ENCODE measurements around the gene ZNFX1. TPM values are rescaled to one million over a fixed set of nuclear protein-coding genes. Genes with fewer than 3 reads are reported as not detected.
A peak's percentile ranks its signal among the peaks of the same experiment; 100 is the strongest.
"Not testable (repeated sequence)": the region's sequence is repeated elsewhere in the genome, so short reads cannot be mapped to it uniquely, and the experiment has no call there.

Gene ZNFX1
- total RNA-seq, 1 donor from 2014 or later: 27.5 TPM

DNA sequence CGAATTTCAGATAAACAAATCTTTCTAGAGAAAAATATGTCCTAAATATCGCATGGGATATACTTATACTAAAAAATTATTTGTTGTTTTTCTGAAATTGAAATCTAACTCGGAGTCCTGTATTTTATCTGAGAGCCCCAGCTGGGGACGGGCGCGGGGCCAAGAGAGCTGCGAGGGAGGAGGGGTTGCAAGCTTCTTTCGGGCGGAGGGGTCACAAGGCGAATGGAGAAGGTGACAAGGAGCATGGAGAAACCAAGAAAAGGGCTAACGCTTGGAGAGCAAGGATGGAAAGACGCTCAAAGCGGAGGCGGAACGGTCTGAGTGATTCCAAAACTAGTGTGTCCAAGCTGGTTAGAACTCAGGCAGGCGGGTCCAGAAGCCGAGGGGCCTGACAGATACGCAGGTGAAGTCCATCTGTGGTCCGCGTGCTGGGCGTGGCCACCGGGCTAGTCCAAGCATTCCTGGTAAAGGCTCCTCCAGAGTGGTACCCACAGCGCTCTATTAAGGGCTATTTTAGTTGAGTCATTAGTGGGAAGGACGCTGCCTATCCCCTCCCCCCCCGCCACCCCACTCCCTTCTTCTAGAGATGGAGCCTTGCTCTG is 41.5 kb upstream of the ZNFX1 start:
- no peaks in the 10 kb centered on the region for H3K9me3 ChIP-seq
- H3K27me3 ChIP-seq: peaks cover 4% of the 10 kb centered on the region
- H3K4me3 ChIP-seq: peak overlapping the region; percentile 13 to 42
- H3K4me1 ChIP-seq: peaks cover 15% of the 10 kb centered on the region
- intact Hi-C loops (cut with DNase I): no loop called here
- no peak overlapping the region for H3K27ac ChIP-seq
- no peak for TF ChIP-seq POLR2A (IDR thresholded peaks at IDR 0.05)
- TF ChIP-seq, protein P1, sequence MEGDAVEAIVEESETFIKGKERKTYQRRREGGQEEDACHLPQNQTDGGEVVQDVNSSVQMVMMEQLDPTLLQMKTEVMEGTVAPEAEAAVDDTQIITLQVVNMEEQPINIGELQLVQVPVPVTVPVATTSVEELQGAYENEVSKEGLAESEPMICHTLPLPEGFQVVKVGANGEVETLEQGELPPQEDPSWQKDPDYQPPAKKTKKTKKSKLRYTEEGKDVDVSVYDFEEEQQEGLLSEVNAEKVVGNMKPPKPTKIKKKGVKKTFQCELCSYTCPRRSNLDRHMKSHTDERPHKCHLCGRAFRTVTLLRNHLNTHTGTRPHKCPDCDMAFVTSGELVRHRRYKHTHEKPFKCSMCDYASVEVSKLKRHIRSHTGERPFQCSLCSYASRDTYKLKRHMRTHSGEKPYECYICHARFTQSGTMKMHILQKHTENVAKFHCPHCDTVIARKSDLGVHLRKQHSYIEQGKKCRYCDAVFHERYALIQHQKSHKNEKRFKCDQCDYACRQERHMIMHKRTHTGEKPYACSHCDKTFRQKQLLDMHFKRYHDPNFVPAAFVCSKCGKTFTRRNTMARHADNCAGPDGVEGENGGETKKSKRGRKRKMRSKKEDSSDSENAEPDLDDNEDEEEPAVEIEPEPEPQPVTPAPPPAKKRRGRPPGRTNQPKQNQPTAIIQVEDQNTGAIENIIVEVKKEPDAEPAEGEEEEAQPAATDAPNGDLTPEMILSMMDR (IDR thresholded peaks at IDR 0.05): no peak
- TF ChIP-seq POLR2AphosphoS5 (IDR thresholded peaks at IDR 0.05; ENCODE audit: insufficient read depth in 1 of 2, low read depth in 1 of 2): no peak
- DNase-seq (ENCODE audit: extremely low spot score in 2 of 2): no peak
- H3K36me3 ChIP-seq: no peaks in the 10 kb centered on the region

DNA sequence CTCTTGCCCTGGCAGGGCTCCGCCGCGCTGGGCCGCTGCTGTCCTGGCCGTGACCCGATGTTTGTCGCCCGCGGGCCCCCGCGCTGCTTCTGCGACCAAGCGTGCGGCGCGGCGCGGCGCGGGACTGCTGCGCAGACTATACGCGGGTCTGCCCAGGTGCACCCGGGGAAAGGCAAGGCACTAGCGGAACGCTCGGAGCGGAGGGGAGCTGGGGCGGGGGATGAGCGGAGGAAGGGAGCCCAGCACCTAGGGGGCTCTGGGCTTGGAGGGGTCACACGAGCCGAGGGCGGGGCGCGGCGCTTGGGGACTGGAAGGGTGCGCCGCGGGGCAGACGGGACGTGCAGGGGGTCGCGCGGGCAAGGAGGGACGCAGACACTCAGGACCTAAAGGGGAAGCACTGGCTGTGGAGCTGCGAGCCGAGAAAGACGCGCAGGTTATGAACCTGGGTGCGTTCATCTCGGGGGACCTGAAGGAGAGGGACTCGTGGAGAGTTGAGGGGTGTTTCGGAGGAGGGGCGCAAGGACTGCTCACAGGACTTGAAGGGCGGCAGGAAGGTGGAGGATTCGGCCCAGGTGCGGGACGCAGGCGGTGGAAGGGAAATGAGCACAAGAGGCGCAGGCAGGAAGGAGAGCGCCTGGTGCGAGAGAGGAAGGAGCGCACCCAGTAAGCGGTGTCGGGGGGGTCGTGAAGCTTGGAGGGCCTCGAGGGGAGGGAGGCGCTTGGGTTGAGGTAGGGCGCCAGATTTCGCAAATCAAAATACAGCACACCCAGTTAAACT is 40.8 kb upstream of the ZNFX1 start:
- no peak for DNase-seq (ENCODE audit: extremely low spot score in 2 of 2)
- no peaks in the 10 kb centered on the region for H3K9me3 ChIP-seq
- peaks cover 15% of the 10 kb centered on the region for H3K4me1 ChIP-seq
- H3K36me3 ChIP-seq: no peaks in the 10 kb centered on the region
- peaks cover 4% of the 10 kb centered on the region for H3K27me3 ChIP-seq
- peak overlapping the region; percentile 13 to 42 for H3K4me3 ChIP-seq
- no peak for TF ChIP-seq POLR2AphosphoS5 (IDR thresholded peaks at IDR 0.05; ENCODE audit: insufficient read depth in 1 of 2, low read depth in 1 of 2)
- no peak for TF ChIP-seq POLR2A (IDR thresholded peaks at IDR 0.05)
- TF ChIP-seq, protein P1 (IDR thresholded peaks at IDR 0.05): no peak
- H3K27ac ChIP-seq: no peak overlapping the region
- intact Hi-C loops (cut with DNase I): no loop called here

DNA sequence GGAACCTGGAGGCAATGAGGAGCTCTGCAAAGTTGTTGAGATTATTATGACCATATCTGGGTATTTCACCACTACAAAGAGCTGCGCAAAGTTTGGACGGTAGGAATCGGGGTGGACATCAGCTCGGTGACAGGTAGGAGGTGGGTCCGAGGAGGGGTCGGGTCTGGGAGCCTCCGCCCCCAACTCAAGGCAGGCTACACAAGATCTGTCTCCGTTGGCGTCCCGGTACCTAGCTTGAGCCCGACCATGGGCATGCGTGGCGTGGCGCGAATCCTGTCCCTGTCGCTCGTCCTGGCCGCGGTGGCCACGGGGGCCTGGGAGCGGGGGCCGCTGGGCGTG is 40.2 kb upstream of the ZNFX1 start:
- peaks cover 4% of the 10 kb centered on the region for H3K27me3 ChIP-seq
- peak overlapping the region in 1 of 2 donors; percentile 42 for H3K4me3 ChIP-seq
- DNase-seq (ENCODE audit: extremely low spot score in 2 of 2): no peak

DNA sequence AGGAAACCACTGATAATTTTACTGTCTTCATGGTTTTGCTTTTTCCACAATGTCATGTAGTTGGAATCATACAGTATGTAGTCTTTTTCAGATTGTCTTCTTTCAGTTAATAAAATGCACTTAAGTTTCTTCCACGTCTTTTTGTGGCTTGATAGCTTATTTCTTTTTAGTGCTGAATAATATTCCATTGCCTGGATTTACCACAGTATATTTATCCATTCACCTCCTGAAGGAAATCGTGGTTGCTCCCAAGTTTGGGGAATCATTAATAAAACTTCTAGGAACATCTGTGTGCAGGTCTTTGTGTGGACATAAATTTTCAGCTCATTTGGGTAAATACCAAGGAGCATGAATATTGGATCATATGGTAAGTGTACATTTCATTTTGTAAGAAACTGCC is 38.8 kb upstream of the ZNFX1 start:
- Histone ChIP-seq H3K4me1 (peaks cover 15% of the 10 kb centered on the region), H3K4me3 (no peak overlapping the region), H3K27ac (no peak overlapping the region), H3K27me3 (peaks cover 4% of the 10 kb centered on the region), H3K9me3 (no peaks in the 10 kb centered on the region), H3K36me3 (no peaks in the 10 kb centered on the region)
- DNase-seq (ENCODE audit: extremely low spot score in 2 of 2): no peak
- intact Hi-C loops (cut with DNase I): no loop called here
- TF ChIP-seq POLR2A (IDR thresholded peaks at IDR 0.05): no peak
- TF ChIP-seq POLR2AphosphoS5 (IDR thresholded peaks at IDR 0.05; ENCODE audit: insufficient read depth in 1 of 2, low read depth in 1 of 2): no peak
- TF ChIP-seq, protein P1 (IDR thresholded peaks at IDR 0.05): no peak

More for the DNA sequence above, 40.2 kb upstream of the ZNFX1 start:
- intact Hi-C loops (cut with DNase I): no loop called here
- TF ChIP-seq POLR2A (IDR thresholded peaks at IDR 0.05): no peak
- TF ChIP-seq, protein P1 (IDR thresholded peaks at IDR 0.05): no peak
- TF ChIP-seq POLR2AphosphoS5 (IDR thresholded peaks at IDR 0.05; ENCODE audit: insufficient read depth in 1 of 2, low read depth in 1 of 2): no peak
- Histone ChIP-seq H3K36me3 (no peaks in the 10 kb centered on the region), H3K9me3 (no peaks in the 10 kb centered on the region), H3K27ac (no peak overlapping the region), H3K4me1 (peaks cover 15% of the 10 kb centered on the region)

DNA sequence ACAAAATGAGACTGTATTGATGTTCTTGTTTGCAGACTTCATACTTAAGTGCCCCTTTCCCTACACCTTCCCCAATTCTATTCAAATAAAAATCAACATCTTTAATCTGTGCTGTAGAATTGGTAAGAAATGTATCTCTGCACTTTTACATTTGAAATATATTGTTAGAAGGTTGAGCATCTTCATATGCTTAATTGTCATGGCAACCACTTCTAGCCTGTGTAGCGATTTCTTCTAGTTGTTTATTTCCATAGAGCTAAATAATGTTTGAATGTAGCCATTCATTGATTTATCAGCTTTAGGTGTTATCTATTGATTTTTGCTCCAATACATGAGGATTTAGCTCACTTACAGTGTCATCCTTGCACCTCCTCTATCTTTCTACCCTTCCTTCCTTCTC is 37.7 kb upstream of the ZNFX1 start:
- Histone ChIP-seq H3K27me3 (peaks cover 4% of the 10 kb centered on the region), H3K4me3 (no peak overlapping the region), H3K4me1 (peaks cover 15% of the 10 kb centered on the region), H3K36me3 (no peaks in the 10 kb centered on the region), H3K9me3 (no peaks in the 10 kb centered on the region), H3K27ac (no peak overlapping the region)
- intact Hi-C loops (cut with DNase I): no loop called here
- DNase-seq (ENCODE audit: extremely low spot score in 2 of 2): no peak
- TF ChIP-seq, protein P1 (IDR thresholded peaks at IDR 0.05): no peak
- no peak for TF ChIP-seq POLR2A (IDR thresholded peaks at IDR 0.05)
- no peak for TF ChIP-seq POLR2AphosphoS5 (IDR thresholded peaks at IDR 0.05; ENCODE audit: insufficient read depth in 1 of 2, low read depth in 1 of 2)

DNA sequence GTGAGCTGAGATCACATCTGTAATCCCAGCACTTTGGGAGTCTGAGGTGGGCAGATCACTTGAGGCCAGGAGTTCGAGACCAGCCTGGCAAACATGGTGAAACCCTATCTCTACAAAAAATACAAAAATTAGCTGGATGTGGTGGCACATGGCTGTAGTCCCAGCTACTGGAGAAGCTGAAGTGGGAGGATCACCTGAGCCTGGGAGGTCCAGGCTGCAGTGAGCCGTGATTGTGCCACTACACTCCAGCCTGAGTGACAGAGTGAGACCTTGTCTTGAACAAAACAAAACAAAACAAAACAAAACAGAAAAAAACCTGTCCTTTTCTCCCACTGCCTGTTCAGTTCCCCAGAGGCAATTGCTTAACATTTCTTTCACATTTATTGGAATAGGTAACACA is 36.2 kb upstream of the ZNFX1 start:
- H3K36me3 ChIP-seq; H3K9me3 ChIP-seq; H3K4me1 ChIP-seq; H3K4me3 ChIP-seq; DNase-seq (ENCODE audit: extremely low spot score in 2 of 2); H3K27me3 ChIP-seq; H3K27ac ChIP-seq; intact Hi-C loops (cut with DNase I): not testable (repeated sequence)

All from vagina (tissue), 2 donors.